ENCODE data around the gene CAV1.

Gene CAV1

DNA sequence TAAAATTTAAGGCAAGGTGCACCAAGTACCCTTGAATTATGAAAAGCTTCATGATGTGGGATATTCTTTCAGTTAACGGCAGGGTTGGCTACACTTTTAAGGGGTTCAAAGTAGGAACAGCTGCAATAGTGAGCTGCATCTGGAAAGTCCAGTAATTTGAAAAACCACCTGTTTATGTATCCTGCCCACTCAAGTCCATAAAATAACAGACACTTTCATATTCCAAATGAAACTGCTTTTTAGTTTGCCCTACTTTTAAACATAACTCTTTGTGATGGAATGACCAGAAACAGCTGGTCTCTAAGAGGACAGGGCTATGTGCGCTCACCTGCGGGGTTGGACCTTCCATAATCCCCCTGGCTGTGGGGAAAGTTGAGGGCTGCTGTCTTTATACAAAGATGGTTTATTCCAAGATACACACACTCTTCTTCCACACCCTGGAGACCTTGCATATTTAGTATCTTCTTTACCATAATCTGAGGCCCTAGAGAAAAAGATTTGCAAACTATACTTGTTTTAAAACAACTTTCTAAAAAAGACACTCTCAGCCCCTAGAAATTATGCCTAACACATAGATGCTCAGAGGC, 7.4 kb downstream of the CAV1 start:
- DNase-seq = no peak

DNA sequence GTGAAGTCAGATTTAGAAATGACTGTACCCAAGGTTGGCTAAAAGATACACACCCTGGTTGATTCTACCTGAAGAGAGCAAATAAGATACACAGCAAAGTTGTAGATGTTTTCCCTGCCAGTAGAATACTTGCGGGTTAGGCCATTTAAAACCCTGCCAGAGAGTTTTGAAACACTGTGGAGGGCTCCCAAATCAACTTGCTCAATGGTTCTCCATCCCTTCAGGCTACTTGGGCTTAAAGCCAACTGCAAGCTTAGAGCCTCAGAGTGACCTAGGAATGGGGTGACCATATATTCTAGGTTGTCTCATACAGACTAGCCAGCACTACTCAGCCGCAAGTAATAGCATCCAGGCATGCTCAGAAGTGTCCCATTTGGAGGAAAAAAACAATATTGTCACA, 10.0 kb downstream of the CAV1 start:
- DNase-seq = no peak

DNA sequence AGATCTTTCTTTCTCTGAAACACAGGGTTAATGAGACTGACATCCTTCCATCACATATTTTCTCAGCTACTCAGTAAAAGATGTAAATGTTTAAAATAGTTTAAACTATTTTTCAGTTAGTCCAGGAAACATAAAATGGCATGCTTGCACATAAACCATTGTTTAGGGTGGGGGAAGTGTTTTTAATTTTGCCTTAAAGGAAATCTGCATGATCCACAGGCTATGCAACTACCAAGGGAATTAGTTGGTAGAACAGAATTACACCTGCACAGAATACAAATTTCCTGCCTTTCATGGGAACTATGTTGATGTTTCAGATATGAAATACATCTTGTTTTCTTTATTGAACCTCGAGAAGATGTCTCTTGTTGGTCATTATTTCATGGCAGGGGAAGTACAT, 10.6 kb downstream of the CAV1 start:
- no peak for DNase-seq

DNA sequence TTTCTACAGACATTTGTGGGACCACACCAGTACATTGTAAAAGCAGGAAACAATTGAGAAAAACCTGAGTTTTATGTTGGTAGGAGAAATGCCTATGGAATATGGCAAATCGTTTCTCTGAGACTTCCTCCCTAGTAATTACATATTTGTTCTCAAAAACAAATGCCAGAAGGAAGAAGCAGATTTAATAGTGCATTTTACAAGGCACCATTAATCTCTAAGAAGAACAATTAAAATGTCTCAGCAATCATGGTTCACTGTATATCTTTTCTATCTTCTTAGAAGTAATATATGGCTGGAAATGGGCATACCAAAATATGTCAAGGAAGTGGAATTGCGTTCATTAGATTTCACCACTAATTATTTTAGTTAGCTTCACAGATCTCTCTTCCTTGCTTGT, 13.3 kb downstream of the CAV1 start:
- DNase-seq = no peak

DNA sequence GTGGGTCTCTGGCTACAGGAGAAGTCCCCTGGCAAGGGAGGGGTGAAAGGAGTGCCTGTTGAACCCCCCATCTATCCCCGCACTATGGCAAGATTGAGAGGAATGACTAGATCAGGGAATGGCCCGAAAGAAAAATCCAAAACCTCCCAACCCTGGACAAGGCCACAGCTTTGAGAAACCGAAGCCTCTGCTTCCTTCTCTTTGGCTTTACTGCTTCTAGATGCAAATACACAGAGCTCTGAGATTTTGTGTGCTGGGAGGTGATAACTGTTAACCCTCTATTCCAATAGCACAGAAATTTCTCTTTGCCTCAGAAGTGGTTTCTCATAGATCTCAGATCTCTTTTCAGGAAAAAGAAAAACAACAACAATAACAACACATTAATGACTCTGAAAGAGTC, 15.0 kb downstream of the CAV1 start:
- no peak for DNase-seq

DNA sequence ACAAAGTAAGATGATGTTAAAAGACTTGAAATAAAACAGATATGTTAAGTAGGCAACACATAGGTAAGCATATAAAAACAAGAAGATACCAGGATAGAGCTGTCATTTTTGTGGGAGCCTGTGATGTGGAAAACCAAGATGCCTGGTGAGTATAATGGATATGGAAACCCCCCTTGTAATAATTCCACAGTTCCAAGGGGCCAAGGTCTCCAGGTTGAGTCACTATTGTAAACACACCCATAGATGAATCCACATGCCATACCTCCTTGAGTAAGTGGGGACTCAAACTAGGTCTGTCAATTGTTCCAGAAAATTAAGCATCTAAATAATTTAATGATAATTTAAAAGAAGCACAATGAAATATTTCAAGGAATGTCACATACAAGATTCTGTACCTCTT, 15.9 kb downstream of the CAV1 start:
- no peak for DNase-seq

DNA sequence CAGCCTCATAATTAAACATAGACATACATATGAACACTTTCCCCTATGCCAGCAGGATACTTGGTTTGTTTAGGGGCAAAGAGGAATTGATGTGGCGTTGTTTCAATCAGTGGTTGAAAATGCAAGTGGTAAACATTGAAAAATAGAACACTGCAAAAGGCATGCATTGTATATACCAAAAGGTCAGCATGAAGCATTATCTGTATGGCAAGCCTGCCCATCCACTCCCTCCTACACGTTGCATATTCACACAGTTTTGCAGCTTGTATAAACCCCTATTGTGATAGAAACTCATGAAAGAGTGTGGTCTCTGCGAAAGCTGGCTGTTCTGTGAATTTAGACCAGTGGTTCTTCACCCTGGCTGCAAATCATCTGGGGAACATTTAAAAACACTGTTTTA, 17.1 kb downstream of the CAV1 start:
- no peak for DNase-seq

DNA sequence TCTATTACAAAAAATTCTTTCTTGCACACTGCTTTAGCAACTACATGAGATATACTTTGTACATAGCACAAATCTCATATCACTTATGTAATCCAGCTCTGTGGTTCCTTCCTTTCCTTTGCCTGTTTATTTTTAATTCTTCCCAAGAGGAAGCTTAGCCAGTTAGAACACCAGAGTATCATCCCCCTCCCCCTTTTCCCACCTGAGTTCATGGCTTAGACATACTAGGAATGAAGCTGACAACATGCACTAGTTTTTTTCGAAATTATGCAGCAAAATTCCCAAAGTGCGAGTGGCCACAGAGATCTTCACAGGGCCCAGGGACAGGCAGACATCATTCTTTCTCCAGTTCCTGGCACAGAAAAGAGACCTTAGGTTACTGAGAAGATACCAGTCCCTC, 17.8 kb downstream of the CAV1 start:
- no peak for DNase-seq

DNA sequence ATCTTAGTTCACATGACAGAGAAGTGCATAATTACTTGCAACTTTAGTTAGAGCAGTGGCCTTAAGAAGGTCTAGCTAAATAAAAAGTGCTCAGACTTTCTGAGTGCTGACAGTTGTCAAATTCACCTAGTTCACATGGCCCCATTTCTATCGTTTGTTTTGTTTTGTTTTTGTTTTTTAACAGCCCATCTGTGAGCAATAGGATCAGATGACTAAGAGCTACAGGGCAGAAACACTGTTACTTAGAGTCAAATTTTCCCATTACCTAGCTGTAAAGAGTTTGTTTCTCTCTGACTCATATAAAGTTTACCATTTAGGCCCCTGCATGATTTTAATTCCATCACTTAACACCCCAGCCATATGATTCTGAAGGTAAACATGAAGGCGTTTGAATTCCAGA, 18.8 kb downstream of the CAV1 start:
- DNase-seq = no peak

DNA sequence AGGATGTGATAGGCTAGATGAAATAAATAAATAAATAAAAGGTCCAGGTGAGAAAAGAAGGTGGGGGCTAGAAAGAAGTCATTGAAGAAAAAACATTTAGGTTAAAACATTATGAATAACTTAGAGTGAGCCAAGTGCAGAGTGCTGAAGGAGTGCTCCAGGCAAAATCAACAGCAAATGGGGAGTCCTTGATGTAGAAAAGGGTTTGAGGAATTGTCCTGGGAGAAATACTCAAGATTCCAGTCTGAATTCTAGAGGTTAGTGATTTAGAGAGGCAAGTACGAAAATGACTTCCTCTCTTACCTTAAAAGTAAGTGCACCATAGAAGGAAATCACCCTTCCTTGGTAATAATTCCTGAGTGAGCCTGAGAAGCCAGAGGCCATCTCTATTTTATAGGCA, 19.7 kb downstream of the CAV1 start:
- DNase-seq = no peak

DNA sequence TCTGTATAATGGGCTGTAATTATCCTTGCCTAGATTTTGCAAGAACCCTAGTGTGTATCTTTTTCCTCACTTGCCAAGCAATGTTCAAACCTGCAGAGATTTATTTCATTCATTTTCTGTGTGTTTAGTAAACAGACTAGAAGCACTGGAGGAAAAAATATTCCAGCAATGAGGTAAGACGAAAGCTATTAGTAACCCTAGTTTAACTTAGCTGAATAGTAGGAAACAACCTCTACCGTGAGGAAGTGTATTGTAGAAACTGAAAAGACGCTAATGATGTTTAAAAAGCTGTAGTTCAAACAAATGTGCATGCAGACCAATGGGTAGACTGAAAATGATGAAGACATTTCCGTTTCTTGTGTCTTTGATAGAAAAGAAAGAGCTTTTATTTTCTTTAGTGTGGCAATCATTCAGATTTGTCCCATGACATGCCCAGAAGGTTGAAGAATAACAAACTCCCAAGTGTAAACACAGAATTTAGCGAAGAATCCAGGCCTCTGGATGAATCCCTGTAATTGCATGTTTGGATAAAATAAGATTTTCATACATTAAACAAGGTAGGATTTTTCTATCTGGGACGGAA, 20.7 kb downstream of the CAV1 start:
- no peak for DNase-seq

DNA sequence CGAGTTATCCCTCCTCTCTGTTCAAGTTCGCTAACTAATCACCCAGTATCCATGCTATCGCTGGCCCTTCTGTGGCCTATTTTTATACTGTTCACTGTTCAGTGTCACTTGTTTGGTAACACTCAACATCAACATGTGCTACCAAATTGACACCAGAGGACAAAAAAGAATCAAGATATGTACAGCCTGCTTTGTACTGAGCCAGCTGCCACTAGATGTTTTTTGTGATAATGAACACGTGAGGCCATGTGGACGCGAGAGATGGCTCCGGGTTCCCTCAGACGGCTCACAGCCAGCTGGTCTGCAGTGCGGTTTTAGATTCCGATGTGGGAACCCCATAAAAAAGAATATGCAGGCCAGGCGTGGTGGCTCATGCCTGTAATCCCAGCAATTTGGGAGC, 21.2 kb downstream of the CAV1 start:
- DNase-seq = no peak

DNA sequence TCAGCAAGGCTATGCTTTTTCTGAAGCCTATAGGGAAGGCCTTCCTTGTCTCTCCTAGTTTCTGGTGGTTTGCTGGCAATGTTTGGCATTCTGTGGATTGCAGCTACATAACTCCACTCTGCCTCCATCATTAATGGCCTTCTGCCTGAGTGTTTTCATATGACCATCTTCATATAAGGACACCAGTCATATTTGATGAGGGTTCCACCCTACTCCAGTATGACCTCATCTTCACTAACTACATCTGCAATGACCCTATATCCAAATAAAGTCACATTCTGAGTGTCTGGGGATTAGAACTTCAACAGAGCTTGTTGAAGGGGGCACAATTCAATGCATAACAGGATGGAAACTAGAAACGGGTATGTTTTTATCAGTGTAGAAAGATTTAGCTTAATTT, 22.1 kb downstream of the CAV1 start:
- no peak for DNase-seq

DNA sequence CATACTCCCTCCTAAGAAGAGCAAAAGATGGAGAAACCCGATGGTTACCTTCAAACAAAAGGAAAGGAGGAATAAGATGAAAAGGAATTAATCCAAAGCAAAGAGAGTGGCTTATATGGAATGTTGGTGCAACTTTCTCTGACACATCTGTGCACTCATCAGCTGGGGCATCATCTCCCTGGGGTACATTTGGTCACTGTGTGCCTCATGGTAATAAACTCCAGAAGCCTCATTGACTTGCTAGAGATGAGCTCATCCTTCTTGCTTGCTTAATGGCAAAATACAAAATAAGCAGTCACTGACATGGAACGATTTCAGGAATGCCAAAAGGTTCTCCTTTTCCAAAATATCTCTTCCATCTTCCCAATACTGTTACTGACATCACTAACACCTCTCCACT, 22.5 kb downstream of the CAV1 start:
- DNase-seq = no peak

DNA sequence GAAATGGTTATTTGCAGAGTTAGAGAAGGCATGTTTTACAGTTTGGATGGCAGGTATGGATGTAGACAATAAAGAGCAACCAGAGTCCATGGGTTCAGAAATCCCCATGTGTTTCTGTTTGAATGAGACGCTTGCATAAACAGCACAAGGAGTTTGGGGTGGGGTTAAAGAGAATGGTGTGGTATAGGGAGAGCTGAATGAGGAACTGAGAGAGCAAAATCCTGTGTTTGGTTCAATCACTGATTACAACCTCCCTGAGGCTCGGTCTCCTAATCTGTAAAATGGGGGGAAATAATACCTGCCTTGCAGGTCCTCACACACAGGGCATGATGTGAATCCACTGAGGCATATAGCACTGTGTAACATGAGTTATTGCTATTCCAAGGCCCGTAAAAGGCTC, 23.7 kb downstream of the CAV1 start:
- DNase-seq = no peak

DNA sequence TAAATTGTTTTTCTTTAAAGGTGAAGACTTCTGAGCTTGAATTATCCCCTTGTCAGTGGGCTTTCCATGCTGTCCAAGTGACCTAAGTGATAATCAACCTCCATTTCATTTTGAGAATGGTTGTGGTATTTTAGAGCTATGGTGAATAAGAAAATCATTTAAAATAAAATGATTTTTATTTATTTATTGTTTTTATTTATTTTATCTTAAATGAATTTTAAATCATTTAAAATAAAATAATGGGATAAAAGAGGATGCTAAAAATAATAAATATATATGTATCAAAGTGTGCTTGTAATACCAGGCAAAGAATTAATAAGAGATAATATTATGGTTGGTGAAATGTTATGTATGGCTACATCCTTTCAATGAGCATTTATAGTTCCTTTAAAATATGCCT, 24.5 kb downstream of the CAV1 start:
- DNase-seq = no peak

DNA sequence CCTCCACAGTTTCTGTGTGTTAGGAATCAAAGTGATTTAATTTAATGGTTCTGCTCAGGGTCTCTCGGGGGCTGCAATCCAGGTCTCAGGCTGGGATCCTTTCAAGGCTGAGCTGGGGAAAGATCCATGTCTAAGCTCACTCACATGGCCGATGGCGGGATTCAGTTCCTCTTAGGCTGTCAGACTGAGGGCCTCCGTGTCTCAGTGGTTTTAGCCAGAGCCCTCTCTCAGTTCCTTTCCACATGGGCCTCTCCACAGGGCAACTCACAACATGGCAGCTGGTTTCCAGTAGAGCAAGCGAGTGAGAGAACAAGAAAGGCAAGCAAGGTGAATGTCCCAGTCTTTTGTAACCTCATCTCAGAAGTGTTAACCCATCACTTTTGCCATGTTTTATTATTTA, 26.9 kb downstream of the CAV1 start:
- DNase-seq = no peak

DNA sequence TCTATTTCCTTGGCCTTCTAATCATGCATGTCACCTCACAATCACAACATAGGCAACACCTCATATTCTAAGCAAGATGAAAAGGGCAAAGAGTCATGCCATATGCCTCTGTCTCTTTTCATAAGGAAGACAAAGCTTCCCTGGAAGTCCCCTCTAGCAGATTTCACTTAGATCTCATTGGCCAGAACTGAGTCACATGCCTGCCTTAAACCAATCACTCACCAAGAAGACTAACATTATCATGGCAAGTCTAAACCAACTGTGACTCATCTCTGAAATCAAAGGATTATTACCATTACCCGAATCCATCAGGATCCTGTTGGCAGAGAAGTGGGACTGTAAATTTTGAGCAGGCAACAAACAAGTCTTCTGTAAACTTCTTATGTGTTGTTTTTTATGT, 27.8 kb downstream of the CAV1 start:
- no peak for DNase-seq

DNA sequence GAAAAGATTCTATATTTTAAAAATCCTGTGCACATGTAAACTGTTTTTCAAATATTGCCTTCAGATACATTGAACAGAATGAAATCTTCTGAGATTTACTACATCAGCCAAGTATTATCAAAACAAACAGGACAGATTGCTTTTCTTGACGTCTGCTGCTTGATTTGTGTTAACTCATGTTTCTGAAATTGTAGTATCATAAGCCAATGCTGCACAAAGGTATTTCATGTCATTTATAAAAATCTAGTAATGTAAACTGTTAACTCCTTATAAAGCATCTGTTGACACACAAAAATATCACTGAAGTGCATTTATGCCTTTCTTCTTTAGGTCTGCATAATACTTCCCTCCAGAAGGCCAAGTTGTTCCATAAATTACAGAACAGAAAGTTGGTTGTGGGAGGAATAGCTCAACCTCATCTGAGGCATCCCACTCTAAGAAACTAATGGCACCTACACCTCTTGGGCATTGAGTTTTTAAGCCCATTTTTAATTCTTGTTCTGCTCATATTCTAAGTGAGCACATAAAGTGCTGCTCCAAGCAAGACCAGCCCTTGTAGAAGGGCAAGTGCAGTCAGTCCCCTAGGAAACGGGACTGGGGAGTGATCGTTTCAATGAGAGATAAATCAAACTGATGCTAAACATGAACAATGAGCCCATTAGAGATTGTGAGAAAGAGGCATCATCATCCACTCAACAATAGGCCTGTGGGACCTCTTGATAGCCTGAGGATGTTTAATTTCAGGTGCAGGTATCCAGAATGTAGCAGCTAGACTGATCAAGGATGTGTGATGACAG, 28.5 kb downstream of the CAV1 start:
- DNase-seq = no peak

DNA sequence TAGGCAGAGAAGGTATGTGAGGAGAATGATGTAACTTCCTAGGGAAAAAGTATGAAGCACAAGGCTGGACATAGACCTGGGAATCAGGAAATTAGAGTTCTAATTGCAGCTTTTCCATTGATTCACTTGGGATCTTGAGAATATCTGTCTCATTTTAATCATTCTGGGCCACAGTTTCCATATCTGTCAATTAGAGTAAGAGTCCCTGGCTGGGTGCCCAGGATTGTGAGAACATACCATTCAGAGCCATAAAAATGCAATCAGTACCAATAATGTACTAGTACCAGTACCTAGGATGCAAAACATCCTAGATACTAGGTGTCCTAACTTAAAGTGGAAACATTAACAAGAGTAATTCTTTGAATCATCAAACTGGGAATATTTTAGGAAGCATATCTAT, 29.6 kb downstream of the CAV1 start:
- DNase-seq = no peak

DNA sequence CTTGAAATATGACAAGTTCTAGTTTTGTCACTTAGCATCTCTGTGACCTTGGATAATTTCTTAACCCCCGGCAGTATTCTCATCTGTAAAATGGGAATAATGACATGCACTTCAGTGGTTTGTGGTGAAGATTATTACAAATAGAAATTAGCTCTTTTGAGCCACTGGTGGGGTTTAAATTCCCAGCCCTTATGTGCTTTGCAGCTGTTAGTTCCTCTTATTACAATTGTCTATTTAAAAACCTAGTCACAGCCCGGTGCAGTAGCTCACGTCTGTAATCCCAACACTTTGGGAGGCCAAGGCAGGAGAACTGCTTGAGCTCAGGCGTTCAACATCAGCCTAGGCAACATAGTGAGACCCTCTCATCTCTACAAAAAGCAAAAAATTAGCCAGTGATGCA, 30.1 kb downstream of the CAV1 start:
- no peak for DNase-seq

DNA sequence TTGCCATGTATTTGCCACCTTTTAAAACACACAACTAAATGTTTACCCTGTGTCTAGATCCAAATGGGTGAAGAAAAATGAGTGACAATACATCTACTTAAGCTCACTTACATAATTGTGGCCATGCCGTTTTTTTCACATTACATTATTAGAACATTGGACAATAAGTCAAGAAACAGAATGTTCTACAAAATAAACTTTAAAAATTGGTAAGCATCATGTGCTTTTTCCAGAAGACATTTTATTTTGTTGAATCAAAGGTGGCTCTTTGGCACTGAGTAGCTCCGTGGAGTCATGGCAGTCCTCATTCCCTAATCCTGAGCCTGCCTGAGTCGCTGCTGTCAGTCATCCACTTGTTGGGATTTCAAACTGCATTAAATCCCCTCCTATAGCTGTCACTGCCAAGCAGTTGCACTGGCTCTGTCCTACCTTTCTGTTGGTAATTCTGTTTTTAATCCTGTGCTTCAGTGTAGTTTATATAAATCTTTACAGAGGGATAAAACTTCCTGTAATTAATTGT, 32.3 kb downstream of the CAV1 start:
- no peak for DNase-seq

DNA sequence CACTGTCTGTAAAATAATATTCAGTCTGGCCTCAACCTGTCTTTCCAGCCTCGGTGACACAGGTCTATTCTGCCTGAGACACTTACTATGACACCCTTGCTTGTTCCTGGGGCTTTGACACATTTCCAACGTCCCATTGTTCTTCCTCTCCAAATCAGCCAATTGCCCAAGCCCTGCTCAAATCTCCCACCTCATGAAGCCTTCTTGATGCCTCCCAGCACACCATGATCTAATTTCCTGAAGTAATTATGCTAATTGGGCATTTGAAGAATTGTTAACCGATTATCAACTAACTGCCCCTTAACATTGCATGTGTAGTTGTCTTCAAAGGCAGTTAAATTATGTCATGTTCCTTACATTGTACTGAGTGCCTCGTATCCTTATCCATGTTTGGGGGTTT, 33.1 kb downstream of the CAV1 start:
- DNase-seq = no peak
